Right lobe of liver (tissue), 4 donors: ENCODE measurements around the gene ZNF862.

ENCODE experiments used
- POLR2A ChIP-seq: fragments of 450-650 bp; IDR thresholded peaks from one replicate; pipeline ENCODE4 v1.6.1; 2017; ENCODE audit warnings: antibody characterized with exemption, mild to moderate bottlenecking
- TF ChIP-seq, protein P1 (sequence below), 4 donors: fragments of 200-600 bp in 3 of 4; fragments of 450-650 bp in 1 of 4; IDR thresholded peaks; one replicate each; pipeline versions ENCODE4 v1.5.1 to v1.8.0; 2016 to 2022; ENCODE audit warnings: antibody characterized with exemption in 4 of 4, mild to moderate bottlenecking in 2 of 4
- donor health status: DM: no; HTN: no; CAD: no.
- donor health status: DM: no; HTN: no; CAD: no.
- donor health status: DM: no; HTN: yes; CAD: no.

- TF ChIP-seq, protein P1, sequence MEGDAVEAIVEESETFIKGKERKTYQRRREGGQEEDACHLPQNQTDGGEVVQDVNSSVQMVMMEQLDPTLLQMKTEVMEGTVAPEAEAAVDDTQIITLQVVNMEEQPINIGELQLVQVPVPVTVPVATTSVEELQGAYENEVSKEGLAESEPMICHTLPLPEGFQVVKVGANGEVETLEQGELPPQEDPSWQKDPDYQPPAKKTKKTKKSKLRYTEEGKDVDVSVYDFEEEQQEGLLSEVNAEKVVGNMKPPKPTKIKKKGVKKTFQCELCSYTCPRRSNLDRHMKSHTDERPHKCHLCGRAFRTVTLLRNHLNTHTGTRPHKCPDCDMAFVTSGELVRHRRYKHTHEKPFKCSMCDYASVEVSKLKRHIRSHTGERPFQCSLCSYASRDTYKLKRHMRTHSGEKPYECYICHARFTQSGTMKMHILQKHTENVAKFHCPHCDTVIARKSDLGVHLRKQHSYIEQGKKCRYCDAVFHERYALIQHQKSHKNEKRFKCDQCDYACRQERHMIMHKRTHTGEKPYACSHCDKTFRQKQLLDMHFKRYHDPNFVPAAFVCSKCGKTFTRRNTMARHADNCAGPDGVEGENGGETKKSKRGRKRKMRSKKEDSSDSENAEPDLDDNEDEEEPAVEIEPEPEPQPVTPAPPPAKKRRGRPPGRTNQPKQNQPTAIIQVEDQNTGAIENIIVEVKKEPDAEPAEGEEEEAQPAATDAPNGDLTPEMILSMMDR (IDR thresholded peaks at IDR 0.05), result no peak
- no peak for TF ChIP-seq POLR2A
Measured at GRCh38 chr7:149853157-149853556, 15.0 kb downstream of the ZNF862 start.
